ENCODE results near the gene HPN. TPM values are rescaled to one million over a fixed set of nuclear protein-coding genes. Genes with fewer than 3 reads are reported as not detected.
"Not testable (repeated sequence)": the region's sequence is repeated elsewhere in the genome, so short reads cannot be mapped to it uniquely, and the experiment has no call there.

The HPN gene
- polyA plus RNA-seq (ENCODE audit: insufficient read length), result 0.23 TPM

DNA sequence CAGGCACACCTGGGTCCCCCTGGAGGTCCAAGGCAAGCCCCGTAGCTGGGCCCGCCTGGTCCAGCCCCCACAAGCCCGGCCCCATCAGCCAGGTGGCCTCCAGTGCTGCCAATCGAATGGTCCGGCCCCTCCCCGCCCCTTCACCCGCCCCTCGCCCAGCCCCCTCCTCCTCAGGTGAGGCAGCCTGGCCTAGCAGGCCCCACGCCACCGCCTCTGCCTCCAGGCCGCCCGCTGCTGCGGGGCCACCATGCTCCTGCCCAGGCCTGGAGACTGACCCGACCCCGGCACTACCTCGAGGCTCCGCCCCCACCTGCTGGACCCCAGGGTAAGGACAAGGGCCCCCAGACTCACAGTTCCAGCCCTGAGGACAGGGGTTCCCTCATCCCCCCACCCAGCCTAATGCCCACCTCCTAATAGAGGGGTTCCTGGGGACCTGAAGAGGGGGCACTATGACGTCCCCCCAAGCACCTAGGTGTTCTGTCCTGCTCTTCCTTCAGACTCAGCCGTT is at the start of gene HPN:
TSS of gene HPN (plus strand) at position 174 of the 508 bp plus-strand sequence. CDS start 786 bp downstream, outside the sequence.
- DNase-seq (ENCODE audit: low read depth), result no peak

DNA sequence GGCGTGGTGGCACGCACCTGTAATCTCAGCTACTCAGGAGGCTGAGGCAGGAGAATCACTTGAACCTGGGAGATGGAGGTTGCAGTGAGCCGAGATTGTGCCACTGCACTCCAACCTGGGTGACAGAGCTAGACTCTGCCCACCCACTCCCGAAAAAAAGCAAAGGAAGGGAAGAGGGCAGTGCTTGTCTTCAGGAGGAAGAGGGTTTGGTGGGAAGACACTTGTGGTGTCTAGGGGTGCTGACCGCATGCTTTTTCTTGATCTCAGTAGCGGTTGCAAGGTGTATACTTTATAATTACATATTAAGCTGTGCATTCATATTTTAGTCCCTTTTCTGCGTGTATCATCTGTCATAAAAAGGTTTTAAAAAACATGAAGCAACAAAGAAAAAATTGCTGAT is 48.9 kb upstream of the HPN start:
- DNase-seq (ENCODE audit: low read depth), result not testable (repeated sequence)

DNA sequence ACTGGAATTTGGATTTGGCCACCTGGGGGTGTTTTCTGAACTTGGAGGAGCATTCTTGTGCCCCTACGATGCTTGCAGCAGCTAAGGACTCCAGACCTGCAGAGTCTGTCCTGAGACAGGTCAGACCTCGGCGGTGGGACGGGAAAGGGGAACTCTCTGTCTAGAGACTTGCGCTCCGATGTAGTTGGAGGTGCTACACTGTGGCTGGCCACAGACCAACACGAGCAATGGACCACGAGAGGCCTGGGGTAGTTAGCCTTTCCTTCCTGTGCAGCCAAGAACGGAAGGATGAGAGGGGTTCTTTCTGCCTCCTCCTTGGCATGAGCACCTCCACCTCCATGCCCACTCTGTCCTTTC is 47.3 kb upstream of the HPN start:
- DNase-seq (ENCODE audit: low read depth), result no peak

DNA sequence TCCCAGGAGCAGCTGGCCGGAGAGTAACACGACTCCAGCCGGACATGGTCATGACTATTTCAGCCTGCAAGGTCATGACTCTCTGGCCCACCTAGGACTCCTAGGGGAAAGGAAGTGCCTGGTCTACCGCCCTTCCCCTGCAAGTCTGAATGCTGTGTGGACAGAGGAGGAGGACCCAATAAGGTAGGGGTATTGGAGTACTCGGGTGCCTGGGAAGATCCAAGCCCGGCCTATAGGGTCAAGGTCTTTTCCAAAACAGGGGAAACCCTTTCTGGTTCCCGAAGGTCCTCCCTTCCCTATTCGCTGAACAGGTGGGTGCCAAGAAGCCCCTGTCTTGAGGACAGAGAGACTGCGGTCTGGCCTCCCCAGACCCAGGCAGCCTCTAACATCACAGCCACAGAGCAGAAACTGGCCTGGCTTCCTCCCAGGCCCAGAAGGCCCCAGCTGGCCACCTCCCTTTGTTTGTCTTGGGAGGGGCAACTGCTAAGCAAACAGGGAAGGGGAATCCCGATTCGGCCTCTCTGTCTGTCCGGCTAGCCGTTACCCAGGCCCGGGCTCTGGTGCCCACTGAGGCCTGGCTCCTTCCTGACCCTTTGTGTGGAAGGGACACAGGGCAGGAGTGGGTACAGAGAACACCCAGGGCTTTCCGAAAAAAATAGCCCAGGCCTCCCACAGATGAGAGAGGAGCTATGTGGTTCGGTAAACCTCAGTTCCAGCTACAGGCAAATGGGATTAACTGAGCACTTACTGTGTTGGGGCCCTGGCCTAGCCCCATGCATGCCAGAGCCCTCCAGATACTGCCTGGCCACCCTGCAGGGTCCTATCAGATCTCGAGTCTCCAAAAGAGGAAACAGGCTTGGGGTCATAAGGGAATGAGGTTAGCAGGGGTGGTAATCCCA is 46.6 kb upstream of the HPN start:
- no peak for DNase-seq (ENCODE audit: low read depth)

DNA sequence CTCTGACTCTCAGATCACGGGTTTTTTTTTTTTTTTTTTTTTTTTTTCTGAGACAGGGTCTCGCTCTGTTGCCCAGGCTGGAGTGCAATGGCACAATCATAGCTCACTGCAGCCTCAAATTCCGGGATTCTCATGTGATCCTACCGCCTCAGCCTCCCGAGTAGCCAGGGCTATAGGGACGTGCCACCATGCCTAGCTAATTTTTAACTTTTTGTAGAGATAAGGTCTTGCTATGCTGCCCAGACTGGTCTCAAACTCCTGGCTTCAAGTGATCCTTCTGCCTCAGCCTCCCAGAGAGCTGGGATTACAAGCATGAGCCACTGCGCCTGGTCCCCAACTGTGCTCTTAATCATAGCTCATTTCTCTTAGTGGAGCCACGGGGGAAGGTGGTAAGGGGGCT is 46.0 kb upstream of the HPN start:
- DNase-seq (ENCODE audit: low read depth), result no peak

DNA sequence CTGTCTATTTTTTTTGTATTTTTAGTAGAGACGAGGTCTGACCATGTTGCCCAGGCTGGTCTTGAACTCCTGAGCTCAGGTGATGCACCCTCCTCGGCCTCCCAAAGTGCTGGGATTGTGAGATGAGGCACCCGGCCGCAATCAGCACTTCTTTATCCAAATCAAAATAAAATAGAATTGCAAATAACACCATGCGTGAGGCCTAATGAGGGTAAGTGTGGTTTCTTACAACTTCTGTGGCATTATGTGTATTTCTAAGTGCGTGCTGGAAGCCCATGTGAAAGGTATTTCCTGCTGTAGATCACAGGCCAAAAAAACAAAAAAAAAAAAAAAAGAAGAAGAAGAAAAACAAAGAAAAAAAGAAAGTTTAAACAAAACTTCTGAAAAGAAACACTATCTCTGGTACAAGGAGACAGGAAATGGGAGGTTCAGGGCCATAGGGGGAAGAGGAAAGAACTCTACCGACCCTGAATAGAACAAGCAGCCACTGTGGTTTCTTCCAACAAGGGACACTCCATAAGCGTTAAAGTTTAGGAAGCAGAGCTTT is 44.4 kb upstream of the HPN start:
- no peak for DNase-seq (ENCODE audit: low read depth)

DNA sequence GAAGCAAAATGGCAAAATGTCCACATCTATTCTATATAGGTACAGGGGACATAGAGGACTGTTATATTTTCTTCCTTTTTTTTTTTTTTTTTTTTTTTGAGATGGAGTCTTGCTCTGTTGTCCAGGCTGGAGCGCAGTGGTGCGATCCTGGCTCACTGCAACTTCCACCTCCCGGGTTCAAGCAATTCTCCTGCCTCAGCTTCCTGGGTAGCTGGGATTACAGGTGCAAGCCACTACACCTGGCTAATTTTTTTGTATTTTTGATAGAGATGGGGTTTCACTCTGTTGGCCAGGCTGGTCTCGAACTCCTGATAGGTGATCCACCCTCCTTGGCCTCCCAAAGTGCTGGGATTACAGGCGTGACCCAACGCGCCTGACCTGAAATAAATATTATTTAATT is 43.3 kb upstream of the HPN start:
- DNase-seq (ENCODE audit: low read depth), result not testable (repeated sequence)

DNA sequence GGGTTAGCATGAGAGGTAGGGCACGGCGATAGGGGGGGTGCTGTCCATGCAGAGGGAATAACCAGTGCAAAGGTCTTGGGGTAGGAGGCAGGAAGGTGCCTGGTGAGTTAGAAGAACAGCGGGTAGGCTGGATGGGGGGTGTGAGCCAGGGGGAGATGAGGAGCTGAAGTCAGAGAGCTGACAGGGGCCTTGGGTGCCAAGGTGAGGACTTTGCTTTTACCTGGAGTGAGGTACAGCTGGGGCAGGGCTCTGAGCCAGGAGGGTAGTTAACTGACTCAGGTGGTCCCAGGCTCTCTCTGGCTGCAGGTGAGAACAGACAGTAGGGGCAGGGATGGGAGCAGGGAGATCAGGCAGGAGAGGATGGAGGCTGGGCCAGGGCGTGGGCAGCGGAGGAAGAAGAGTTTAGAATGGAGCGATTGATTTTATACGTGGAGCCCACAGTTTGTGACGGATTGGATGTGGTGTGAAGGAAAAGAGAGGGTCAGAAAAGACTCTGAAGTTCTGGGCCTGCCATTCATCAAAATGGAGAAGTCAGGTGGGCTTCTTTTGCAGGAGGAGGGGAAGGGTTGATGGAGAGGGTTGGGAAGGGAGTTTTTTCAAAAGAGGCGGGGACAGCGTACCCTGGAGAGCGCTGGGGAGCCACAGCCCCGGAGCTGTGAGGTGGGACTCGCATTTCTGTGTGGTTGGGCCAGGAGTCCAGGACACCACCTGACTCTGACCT is 42.6 kb upstream of the HPN start:
- no peak for DNase-seq (ENCODE audit: low read depth)

DNA sequence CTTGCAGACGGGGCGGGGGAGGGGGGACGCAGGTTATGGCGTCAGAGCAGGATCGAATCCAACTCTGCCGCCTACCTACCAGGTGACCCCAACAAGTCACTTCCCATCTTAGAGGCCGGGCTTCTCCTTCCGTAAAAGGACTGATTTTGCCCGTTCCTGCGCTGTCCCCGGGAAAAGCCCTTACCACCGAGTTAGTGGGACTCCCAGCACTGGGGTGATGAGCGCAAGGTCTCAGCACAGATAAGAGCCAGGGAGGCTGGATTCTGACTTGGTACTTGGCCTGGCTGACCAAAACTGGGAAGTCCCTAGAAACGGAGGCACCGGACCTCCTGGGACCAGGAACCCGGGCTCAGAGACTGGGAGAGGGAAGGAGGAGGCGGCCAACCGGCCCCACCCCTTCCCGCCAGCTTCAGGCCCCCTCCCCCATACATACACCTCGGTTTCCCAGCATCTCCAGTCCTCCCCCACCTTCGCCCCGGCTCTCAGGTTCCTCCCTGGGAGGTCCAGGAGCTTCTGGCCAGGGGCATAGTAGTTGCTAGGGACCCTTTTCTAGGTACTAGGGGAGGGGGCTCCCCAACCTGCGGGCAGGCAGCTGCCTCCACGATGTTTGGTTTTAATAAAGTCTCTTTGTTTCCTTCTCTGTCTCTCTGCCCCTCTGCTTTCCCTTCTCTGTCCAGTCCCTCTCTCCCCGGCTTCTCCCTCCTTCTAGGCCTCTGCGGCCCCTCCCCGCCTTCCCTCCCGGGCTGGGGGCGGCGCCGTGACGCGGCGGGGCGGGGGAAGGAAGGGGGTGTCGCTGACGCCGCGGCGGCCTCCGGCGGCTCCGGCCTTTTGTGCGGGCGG is 41.8 kb upstream of the HPN start, which contains the start of gene GRAMD1A:
TSS of gene GRAMD1A (plus strand) at position 826 of the 840 bp plus-strand sequence. CDS start 156 bp downstream, outside the sequence.
- DNase-seq (ENCODE audit: low read depth), result no peak

DNA sequence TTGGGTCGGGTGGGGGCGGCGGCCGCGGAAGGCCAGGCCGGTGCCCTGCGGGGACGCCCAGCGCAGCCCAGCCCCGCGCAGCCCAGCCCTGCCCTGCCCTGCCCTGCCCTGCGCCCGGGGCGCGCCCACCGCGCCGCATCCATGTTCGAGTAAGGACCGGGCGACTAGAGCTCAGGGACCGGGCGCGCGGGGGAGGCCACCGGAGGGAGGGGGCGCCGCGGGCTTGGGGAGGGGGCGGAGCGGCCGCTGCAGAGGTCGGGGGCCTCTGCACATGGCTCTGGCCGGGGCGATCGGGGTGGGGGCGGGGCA is 41.2 kb upstream of the HPN start:
- DNase-seq (ENCODE audit: low read depth), result no peak

DNA sequence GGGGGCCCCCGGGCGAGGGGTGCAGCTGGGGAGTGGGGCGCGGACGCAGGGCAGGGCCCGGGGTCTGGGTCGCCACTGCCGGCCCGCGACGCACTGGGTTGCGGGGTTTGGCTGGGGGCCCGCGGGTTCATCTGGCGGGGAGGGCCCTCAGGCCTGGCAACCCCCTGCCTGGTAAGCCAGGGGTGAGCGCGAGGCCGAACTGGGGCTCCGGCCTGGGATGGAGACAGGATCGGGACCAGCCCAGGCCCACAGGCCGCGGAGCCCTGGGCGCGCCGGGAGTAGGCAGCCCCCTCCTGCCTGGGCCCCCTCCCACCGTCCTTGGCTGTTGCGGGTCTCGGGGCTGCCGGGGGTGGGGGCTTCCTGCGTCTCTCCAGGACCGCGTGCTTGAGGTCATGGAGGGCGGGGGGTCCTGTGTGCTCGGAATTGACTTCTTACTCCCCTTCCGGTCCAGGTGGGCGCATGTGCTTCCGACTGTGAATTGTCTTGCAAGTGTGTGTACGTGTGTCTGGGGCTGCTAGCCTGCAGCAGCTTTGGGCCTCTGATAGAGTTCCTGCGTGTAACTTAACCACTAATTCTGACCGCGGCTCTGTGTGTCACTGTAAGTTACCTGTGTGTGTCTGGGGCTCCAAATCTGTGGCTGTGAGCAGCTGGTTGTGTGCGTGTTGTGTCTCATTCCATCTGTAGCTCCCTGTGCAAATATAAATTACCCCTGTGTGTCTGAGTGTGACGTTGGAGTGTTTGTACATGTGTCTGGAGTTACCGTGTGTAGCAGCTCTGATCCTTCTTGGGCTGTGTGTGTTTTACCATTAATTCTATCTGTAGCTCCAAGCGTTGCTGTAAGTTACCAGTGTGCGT is 40.6 kb upstream of the HPN start:
- DNase-seq (ENCODE audit: low read depth), result no peak

DNA sequence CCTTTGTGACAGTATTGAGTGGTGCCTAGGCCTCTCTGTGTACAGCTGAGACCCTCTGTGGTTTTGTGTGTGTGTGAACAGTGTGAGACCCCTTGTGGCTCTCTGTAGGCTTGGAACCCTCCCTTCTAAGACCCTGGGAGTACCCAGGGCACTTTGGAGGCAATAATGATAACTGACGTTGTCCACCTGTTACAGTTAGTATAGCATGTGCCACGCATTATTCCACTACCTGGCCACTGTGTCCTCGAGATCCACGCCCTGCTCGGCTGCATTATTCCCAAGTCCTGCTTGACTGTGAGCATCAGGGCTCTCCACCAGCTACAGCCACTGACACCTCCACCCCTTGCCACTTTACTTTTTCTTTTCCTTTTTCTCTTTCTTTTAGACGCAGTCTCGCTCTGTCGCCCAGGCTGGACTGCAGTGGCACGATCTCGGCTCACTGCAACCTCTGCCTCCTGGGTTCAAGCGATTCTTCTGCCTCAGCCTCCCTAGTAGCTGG is 39.4 kb upstream of the HPN start:
- no peak for DNase-seq (ENCODE audit: low read depth)

DNA sequence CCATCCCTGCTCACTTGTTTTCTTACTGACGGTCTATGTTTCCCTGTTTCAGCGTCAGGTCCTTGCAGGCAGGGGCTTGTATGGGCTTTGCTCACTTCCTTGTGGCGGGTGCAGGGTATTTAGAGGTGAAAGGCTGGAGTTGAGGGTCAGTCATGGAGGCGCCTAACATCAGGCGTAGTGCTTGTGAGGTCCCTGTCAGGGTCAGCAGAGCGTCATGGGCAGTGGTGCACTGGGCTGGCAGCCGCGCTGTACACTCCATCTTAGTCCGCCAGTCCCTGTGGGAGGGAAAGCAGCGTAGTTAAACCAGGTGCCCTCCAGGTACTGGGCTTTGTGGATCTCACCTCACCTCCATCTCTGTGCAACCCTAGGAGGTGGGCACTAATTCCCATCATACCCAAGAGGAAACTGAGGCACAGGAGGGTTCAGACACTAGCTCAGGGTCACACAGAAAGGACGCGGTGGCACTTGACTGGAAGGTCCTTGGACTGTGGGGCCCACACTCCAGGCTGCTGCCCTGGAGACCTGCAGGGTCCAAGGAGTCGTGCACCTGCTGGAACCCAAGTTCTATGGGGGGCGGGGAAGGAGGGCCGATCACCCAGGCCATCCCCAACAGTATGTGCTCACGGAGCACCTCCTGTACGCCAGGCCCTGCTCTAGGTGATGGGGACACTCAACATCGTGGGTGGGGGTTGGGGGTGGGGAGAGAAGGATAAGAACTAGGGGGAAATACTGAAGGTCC is 36.8 kb upstream of the HPN start:
- no peak for DNase-seq (ENCODE audit: low read depth)

DNA sequence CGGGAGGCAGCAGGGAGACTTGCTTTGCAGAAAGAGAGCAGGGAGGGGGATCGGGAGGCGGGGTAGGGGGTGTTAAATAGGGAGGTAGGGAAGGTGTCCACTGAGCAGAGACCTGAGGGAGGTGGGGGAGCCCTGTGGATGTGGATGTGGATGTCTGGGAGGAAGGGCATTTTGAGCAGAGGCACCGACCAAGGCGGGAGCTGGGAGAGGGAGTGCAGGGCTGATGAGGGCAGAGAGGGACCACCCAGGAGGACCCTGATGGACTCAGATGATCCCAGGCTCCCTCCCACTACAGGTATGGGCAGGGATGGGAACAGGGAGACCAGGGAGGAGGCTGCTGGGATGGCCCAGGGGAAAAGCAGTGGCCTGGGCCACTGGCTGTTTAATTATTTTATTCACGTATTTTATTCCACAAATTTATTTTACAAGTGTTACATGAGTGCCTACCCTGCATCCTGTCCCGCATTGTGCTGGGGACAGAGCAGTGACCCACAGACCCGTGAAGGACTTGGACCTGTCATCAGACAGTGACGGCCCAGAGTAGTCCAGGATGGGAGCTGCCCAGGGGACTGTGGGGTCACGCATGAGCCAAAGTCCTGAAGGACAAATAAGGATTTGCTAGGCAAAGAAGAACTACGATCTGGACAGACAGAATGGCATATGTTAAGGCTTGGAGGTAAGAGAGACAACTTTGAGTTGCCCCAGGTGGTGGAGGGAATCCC is 36.1 kb upstream of the HPN start:
- no peak for DNase-seq (ENCODE audit: low read depth)

DNA sequence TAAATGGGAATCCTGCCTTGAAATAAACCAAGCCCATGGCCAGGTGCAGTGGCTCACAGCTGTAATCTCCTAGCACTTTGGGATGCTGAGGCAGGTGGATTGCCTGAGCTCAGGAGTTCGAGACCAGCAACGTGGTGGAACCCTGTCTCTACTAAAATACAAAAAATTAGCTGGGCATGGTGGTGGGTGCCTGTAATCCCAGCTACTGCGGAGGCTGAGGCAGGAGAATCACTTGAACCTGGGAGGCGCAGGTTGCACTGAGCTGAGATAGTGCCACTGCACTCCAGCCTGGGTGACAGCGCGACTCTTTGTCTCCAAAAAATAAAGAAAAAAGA is 35.5 kb upstream of the HPN start:
- DNase-seq (ENCODE audit: low read depth), result not testable (repeated sequence)

DNA sequence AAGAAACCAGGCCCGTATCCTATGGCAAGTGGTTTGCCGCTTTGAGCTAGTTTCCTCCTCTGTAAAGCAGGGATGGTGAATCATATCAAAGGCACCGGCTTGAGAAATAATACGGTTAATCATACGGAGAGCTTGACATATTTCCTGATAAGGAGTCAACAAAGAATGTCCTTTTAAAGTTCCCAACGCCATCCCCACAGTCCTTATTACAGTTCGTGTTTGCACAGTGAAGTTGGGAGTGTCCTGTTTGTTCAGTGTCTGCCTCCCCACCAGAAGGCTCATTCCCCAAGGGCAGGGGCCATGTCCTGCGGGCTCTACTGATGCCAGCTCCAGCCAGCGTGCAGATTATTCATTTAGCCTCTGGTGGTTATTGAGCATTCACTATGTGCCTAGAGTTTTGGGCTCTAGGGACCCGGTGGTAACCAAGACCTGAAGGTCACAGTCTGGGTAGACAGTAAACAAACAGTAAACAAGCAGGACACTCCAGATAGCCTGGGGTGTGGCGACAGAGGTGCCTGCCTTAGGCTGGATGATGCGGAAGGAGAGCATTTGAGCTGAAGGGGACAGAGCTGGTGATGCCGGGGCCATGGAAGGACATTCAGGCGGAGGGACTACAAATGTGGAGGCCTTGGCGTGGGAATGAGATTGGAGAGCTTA is 35.1 kb upstream of the HPN start:
- no peak for DNase-seq (ENCODE audit: low read depth)

DNA sequence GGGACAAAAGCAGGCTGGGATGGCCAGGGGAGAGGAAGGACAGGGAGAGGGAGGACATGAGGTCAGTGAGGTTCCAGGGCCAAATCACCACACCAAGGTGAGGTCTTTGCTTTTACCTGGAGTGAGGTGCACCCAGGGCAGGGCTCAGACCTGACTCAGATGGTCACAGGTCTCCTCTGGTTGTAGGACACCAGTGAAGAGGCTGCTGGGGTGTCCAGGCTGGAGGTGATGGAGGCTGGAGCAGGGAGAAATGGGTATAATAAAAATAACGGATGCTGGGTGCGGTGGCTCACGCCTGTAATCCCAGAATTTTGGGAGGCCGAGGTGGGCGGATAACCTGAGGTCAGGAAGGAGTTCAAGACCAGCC is 34.5 kb upstream of the HPN start:
- DNase-seq (ENCODE audit: low read depth), result no peak

DNA sequence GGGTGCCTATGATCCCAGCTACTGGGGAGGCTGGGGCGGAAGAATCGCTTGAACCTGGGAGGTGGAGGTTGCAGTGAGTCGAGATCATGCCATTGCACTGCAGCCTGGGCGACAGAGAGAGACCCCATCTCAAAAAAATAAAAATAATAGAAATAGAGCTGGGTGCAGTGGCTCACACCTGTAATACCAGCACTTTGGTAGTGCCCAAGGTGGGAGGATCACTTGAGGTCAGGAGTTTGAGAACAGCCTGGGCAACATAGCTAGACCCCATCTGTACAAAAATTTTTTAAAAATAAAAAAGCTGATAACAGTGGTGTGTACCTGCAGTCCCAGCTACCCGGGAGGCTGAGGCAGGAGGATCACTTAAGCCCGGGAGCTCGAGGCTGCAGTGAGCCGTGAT is 34.1 kb upstream of the HPN start:
- DNase-seq (ENCODE audit: low read depth), result not testable (repeated sequence)

DNA sequence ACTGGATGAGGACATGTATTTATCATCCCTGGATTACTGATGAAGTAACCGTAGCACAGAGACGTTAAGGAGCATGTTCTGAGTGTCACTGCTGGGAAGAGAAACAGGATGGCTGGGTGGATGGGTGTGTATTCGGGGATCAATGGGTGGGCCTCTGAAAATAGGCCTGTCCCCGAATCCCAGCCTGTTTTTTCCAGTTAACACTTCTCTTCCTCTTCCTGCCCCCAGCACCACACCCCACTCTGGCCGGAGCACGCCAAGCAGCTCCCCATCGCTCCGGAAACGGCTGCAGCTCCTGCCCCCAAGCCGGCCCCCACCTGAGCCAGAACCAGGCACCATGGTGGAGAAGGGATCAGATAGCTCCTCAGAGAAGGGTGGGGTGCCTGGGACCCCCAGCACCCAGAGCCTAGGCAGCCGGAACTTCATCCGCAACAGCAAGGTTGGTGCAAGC is 32.6 kb upstream of the HPN start:
- no peak for DNase-seq (ENCODE audit: low read depth)

All from forelimb muscle (tissue), 1 donor.